GM19463 (cell line): ENCODE measurements around the gene COL24A1.
A peak's percentile ranks its signal among the peaks of the same experiment; 100 is the strongest.

Experiments used
- ATAC-seq: cut with Tn5 transposase; IDR thresholded peaks from one replicate; pipeline ENCODE4 v1.9.1; 2021; ENCODE audit warnings: mild to moderate bottlenecking, moderate library complexity; ENCODE audit not compliant: unreplicated experiment

Gene COL24A1

DNA sequence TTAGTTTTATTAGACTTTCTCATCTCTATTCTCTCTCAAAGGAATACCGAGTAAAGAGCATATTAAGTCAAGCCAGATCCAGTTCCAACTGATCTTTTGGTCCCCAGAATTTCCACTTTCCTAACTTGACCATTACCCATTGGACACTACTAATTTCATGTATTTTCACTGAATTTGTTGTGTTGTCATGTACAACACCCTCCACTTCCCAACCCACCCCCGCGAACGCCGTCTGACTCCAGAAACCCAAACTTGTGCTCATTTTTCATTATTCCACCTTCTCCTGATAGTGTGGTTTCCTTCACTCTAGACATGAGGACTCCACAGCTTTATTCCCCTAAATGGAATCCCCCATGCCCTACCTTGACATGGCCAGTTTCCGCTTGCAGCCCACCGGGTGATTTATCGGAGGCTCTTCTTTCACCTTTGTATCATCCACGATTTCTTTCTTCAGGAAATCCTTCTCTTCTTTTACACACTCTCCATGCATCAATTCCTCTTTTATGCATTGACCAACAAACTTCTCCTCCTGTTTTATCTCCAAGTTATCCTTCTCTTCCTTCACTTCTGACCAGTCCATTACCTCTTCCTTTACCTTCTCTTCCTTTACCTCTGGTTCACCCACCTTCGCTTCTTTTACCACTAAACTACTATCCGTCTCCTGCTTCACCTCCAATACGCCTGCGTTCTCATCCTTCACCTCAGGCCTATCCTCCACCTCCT is 449.1 kb downstream of the COL24A1 start:
- ATAC-seq, result peak; percentile 16

DNA sequence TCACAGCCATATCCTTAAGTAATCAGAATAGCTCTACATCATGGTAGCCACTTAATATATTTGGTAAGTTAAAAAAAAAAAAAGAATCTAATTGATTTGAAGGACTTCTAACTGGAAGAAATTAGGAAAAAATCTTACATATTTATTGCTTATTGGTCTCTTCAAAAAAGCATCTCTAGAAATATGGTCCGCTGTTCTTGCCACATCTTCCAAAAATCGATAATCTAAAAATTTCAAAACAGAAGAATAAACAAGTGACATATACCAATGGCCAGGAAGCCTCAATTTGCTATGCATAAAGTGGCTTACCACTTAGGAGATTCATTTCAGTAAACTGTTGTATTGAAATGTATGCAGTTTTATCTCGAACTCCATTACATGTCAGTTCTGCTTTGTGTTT is 450.6 kb downstream of the COL24A1 start:
- ATAC-seq, result no peak

DNA sequence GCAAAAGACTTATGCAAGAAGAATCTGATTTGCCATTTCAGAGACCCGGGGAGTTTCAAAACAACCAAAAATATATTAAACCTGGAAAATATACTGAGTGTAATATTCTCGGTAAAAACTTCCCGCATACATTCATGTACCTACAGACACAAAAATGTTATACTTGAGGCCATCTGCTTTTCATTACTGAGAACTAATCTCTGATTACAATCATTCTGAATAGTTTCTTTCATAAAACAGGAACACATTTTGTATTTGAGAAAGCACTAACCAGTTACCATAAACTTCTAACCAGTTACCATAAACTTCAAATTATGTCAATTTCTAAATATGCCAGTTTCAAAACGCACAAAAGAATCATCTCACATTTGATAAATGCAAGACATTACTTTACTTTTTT is 456.1 kb downstream of the COL24A1 start:
- ATAC-seq, result no peak

DNA sequence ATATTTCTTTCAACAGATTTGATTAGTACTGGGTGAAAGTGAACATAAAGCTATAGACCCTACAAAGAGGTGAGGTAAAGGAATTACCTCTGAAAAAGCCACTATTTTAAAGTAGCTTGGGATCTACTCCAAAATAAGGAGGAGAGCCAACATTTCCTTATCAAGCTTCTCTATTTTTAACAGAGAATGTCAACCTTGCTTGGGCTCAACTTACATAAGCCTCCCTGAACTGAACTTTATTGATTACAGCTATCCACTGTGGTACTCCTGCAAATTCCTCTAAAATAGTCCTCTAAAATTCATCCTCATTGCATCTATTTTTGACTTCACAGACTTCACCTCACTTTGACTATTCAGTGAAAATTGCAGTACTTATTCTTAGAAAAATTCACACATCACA is 458.7 kb downstream of the COL24A1 start:
- no peak for ATAC-seq

DNA sequence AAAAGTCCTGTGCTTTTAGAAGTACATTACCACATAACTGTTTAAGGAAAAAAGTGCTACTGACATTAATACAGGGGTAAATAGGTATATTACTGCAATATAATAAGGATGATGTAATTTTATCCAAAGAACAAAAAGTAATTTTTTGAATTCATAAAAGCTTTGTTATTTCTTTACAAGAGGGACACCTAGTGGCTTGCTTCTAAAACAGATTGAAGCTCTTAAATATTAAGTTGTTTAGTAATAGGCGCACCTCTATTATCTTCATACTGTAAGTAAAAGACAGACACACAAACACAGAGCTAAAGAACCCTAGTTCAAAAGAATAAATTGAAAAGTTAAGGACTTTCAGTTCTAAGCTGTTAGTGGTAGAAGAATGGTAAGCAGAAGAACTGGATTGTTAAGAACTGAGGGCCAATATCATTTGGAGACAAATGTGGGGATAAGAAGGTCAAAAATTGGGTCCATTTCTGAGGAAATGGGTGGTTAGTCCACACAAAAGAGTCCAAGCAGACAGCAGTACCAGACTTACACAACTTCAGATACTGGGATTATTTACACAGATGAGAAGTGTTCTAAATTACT is 463.8 kb downstream of the COL24A1 start:
- no peak for ATAC-seq

DNA sequence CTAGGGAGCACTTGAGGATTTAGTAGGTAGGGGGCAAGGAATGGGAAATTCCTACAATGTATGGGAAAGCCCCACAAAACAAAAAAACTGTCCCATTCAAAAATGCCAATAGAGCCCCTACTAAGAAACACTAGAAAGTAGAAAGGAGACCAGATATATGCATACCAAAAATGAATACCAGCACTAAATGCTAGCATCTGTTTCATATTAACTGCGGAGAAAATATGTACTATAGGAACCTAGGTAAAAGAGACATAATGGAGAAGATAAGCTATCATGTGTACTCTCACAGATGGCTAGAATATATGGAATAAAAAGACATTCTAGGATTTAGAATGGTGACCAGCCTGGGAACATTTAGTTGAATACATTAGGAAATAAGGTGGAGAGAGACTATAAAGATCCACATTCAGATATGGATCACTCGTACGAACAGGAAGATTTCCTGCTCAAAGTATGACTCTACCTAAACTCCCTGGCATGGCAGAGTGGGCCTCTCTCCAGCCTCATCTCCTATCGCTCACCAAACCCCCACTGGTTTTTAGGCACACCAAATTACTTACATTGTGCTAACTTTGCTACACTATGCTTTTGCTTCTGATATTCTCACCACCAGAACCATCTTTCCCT is 466.7 kb downstream of the COL24A1 start:
- ATAC-seq, result no peak

DNA sequence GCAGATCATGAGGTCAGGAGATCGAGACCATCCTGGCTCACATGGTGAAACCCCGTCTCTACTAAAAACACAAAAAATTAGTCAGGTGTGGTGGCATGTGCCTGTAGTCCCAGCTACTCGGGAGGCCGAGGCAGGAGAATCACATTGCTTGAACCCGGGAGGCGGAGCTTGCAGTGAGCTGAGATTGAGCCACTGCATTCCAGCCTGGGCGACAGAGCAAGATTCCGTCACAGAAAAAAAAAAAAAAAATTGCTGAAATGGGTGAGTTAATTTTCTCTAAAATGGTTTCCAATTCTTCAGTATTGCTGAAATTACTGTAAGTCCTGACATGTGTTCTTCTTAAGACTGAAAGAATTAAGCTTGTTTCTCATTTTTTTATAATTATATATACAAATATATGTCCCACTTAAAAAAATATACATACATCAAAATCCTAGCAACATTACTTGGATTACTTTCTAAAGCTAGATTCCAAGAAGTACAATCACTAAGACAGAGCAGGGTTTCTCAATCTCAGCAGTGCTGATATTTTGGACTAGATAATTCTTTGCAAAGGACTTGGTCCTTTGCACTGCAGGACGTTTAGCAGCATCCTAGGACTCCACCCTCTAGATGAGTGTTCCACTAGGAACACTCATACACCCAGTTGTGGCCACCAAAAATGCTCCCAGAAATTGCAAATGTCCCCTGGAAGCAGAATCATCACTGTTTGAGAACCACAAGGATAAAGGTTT is 473.1 kb downstream of the COL24A1 start:
- no peak for ATAC-seq

DNA sequence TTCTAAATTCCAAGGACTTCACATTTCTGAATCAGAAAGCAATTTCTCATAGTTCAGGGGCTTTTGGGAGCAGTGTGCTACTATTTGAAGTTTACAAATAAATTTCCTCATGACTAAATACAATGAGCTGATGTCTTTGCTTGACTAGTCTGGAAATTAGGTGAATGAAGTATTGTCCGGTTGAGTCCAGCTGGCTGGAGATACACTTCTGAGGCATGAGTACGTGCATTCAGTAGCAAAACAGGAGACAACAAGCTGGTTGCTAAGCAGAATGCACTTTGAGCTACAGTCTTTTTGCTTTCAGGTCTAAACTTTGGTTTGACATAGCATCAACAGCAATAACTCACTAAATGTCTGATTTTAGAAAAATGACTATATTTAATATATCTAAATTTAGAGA is 475.5 kb downstream of the COL24A1 start:
- ATAC-seq, result no peak
